HG03066 (cell line): ENCODE measurements around the gene CSF1R.
"Not testable (repeated sequence)": the region's sequence is repeated elsewhere in the genome, so short reads cannot be mapped to it uniquely, and the experiment has no call there.

Experiments
- ATAC-seq: cut with Tn5 transposase; IDR thresholded peaks from one replicate; pipeline ENCODE4 v1.9.1; 2021; ENCODE audit warnings: low read depth; ENCODE audit not compliant: unreplicated experiment

The CSF1R gene

GRCh38 chr5:150057511-150057910 lies 28.8 kb downstream of the CSF1R start:
- ATAC-seq, result no peak

DNA sequence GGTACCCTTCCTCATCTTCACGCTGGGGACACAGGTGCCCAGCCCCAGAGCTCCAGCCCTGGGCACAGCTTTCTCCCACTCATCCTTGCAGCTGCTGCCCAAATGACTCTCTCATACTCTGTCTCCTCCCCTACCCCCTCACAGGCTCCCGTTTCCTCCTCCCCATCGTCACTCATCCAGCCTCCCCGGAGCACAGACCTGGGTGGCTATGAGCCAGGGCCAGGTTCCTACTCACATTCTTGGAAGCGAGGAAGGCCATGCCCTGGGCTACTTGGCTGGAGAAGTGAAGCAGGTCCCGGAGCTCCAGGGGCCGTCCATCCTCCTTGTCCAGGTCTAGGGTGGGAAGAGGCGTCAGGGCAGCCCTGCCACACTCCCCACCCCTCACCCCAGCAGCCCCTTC lies 29.3 kb downstream of the CSF1R start:
- ATAC-seq, result no peak

DNA sequence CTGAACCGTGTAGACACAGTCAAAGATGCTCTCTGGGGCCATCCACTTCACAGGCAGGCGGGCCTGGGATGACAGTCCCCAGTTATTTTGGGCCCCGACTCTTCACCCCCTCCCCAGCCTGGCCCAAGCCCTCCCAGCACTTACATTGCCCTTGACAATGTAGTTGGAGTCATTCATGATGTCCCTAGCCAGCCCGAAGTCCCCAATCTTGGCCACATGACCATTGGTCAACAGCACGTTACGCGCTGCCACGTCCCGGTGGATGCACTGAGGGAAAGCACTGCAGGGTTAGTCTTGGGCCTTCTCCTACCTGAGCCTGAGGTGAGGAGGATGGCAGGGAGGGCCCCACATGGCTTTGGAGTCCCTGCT lies 30.3 kb downstream of the CSF1R start:
- ATAC-seq, result no peak

DNA sequence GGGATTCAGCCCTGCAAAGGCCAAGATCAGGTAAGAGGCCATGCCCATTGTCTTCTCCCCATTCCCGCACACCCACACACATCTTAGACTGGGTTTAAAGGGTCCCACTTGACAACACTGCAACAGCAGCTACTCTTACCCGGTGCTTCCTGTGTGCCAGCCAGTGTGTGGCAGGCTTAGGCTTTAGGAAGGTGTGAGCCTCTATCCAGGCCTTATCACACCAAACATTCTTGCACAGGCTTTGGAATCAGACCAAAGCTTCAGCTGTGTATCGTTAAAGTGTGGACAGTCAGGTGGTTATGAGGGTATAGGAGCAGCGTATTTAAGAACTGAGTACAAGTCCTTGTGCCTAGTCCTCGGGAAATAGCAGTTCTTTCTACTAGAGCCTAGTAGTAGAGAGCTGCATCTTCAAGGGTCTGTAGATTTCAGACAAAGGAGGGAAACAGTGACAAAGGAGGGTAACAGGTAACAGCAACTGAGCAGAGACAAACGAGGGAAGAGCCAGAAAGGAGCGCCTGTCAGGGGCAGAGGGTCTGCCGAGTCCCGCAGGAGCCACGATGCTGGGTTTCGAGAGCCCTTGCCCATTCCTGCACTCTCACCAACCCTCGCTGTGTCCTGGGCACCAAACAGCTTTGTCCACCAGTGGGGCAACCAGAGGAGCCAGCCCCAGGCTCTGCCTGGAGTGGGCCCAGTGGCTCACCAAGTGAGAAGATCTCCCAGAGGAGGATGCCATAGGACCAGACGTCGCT lies 30.9 kb downstream of the CSF1R start:
- ATAC-seq, result no peak

DNA sequence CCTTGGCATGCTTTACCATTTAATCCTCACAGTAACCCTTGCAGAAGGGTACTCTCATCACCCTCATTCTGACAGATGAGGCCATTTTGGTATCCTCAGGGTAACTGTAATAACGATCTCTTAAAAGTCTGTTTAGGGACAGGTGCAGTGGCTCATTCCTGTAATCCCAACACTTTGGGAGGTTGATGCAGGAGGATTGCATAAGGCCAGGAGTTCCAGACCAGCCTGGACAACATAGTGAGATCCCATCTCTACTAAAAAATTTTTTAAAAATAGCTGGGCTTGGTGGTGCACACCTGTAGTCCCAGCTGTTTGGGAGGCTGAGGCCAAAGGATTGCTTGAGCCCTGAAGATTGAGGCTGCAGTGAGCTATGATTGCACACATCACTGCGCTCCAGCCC lies 31.8 kb downstream of the CSF1R start:
- ATAC-seq, result no peak

DNA sequence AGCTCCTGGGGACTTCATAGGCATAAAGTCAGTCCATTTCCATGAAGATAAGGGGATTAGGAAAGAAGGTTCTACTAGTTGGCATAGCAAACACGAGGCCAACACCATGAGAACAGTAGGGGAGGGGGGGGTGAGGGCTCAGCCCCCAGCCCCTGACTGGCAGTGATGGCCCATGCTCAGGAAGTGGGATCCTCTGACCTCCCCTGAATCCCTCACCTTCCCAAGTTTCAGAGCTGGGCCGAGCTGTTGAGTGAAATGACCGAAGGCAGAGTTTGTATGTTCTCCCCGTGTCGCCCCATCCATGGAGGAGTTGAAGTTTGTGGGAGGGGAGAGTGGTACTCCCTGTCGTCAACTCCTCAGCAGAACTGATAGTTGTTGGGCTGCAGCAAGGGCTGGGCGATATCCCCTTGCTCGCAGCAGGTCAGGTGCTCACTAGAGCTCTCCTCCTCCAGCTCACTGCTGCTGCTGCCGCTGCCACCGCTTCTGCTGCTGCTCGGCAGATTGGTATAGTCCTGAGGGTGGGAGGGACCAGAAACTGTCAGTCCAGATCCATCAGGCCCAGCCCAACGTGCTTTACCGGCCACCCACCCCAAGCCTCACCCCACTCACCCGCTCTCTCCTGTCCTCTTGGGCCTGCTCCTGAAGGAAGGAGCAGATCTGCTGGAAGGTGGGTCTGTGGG lies 32.5 kb downstream of the CSF1R start:
- no peak for ATAC-seq

GRCh38 chr5:150052956-150053712 lies 33.2 kb downstream of the CSF1R start:
- no peak for ATAC-seq

DNA sequence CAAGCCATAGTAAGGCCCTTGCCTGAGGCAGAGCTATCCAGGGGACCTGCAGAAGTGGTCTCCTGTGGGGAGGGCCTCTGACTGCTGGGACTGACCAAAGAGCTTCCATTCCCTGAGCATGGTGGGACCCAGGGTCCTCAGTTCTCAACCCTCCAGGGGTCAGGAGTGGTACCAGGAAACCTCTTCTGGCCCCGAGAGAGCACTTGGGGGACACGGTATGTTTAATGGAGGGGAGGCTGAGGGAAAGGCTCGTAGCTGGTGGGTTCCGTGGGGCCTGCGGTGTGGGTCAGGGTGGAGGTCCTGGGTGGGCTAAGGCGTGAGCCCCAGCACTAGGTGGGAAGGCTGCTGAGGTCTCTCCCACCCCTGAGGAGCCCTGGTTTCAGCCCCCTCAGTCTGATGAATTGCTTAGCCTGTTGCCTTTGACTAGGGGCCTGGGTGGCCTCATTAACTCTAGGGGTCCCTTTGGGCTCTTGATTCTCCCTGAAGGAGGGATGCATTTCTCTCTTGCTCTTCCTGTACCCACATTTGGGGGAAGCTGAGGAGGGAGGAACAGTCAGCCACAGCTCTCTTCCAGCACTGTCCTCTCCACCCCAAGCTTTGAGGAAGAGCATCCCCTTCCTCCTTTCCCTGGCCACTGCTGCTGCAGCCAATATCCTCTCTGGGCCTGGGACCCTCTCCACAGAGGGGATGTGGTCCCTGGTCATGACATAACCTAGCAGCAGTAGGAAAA lies 34.0 kb downstream of the CSF1R start:
- no peak for ATAC-seq

DNA sequence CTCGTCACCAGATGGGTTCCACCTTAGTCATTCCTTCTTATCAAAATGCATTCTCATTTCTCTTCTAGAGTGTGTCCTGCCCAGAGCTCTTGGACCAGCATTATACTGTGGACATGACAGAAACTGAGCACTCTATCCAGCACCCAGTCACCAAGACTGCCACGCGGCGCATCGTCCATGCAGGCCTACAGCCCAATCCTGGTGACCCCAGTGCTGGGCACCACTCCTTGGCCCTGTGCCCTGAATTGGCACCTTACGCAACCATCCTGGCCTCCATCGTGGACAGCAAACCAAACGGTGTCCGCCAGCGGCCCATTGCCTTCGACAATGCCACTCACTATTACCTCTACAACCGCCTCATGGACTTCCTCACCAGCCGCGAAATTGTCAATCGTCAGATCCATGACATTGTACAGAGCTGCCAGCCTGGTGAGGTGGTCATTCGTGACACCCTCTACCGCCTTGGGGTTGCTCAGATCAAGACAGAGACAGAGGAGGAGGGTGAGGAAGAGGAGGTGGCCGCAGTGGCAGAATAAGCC lies 34.6 kb downstream of the CSF1R start:
- no peak for ATAC-seq

DNA sequence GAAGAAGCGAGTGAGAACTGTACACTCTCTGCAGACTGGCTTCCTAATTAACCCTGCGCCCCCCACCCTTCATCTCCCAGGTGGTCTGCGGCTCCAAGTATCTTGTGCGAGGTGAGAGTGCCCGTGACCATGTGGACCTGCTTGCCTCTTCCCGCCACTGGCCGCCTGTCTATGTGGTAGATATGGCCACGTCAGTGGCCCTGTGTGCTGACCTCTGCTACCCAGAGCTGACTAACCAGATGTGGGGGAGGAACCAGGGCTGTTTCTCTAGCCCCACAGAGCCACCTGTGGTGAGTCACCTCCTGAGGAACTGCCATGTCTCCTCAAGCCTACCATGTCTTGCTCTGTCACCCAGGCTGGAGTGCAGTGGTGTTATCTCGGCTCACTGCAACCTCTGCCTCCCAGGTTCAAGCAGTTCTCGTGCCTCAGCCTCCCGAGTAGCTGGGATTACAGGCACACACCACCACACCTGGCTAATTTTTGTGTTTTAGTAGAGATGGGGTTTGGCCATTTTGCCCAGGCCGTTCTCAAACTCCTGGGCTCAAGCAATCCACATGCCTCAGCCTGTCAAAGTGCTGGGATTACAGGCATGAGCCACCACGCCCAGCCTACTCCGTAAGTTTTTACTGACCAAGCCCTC lies 36.1 kb downstream of the CSF1R start:
- not testable (repeated sequence) for ATAC-seq

GRCh38 chr5:150046031-150046430 lies 40.3 kb downstream of the CSF1R start:
- no peak for ATAC-seq

GRCh38 chr5:150045549-150045948 lies 40.8 kb downstream of the CSF1R start:
- no peak for ATAC-seq

DNA sequence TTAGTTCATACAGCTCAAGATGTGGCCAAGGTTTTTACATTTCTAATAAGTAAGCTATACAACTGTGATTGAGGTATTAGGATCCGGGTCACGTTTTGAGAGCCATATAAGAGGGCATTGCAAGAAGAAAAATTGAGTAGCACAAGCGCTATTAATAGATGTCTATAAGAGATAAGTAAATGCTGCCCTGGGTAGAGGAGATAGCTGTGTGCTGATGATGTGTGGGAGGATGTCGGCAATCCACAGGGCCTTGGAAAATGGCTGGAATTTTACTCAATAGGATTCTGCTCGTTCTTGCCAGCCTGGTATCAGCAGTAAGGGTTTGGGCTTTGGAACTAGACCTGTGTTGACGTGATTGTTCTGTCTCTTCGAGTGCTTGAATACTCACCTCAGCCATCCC lies 41.6 kb downstream of the CSF1R start:
- ATAC-seq, result no peak

DNA sequence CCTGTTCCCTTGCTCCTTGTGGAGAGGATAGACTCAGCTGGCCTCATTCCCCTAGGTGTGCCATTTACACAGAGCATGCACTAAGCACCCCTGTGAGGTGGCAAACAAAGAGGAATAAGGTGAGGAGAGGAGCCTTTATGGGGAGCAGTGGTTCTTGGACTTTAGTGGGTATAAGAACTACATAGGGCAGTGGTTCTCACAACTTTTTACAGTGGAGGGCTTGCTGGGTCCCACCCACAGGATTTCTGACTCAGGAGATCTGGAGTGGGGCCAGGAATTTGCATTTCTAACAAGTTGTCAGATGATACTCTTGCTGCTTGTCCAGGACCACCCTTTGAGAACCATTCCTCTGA lies 42.0 kb downstream of the CSF1R start:
- no peak for ATAC-seq

- ATAC-seq, result no peak
Measured at GRCh38 chr5:150043657-150044328, 42.6 kb downstream of the CSF1R start.

- no peak for ATAC-seq
Measured at GRCh38 chr5:150042459-150042858, 43.9 kb downstream of the CSF1R start.

DNA sequence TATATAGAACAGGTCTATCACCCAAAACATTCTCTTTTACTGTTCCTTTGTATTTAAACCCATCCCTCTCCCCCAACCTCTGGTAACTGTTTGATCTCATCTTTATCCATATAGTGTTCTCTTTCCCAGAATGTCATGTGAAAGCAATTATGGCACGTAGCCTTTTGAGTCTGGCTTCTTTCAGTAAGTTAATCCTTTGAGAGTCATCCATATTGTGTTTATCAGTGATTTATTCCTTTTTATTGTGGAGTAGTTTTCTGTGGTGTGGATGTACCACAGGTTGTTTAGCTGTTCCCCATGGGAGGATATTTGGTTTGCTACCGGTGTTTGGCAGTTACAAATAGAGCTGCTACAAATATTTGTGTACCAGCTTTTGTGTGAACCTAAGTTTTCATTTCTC lies 47.8 kb downstream of the CSF1R start:
- ATAC-seq, result no peak

- ATAC-seq, result no peak
Measured at GRCh38 chr5:150036513-150036912, 49.8 kb downstream of the CSF1R start.

GRCh38 chr5:150035139-150035895 lies 51.0 kb downstream of the CSF1R start:
- ATAC-seq, result peak; percentile 91
